SK-N-SH treated with all-trans-retinoic acid at 6 μM for 48 hours (cell line): ENCODE results near the gene DNAAF1.

ENCODE experiments used
- ARNTL ChIP-seq: fragments of 450-650 bp; formaldehyde crosslinking; IDR thresholded peaks from 2 replicates; pipeline ENCODE4 v1.5.0; 2020; ENCODE audit warnings: low read depth, mild to moderate bottlenecking, moderate library complexity, borderline replicate concordance
- CSRNP3 ChIP-seq: fragments of 250-450 bp; sonication (Bioruptor Pico); IDR thresholded peaks from 2 replicates; pipeline ENCODE4 v1.5.1; 2021; ENCODE audit warnings: mild to moderate bottlenecking, moderate library complexity
- GLIS3 ChIP-seq: fragments of 250-450 bp; sonication (Bioruptor Pico); IDR thresholded peaks from 2 replicates; pipeline ENCODE4 v1.5.0; 2020; ENCODE audit warnings: mild to moderate bottlenecking, moderate library complexity
- ZFP3 ChIP-seq: fragments of 250-450 bp; sonication (Bioruptor Pico); IDR thresholded peaks from 2 replicates; pipeline ENCODE4 v1.5.0; 2020; ENCODE audit warnings: mild to moderate bottlenecking, moderate library complexity
- ZNF70 ChIP-seq: fragments of 450-650 bp; formaldehyde crosslinking; IDR thresholded peaks from 2 replicates; pipeline ENCODE4 v1.5.0; 2020; ENCODE audit warnings: mild to moderate bottlenecking, moderate library complexity
- ZNF8 ChIP-seq: fragments of 450-650 bp; formaldehyde crosslinking; IDR thresholded peaks from 2 replicates; pipeline ENCODE4 v1.5.0; 2020; ENCODE audit warnings: mild to moderate bottlenecking, moderate library complexity

- no peak for TF ChIP-seq ZNF8 (CRISPR knock-in tag)
- no peak for TF ChIP-seq ARNTL (CRISPR knock-in tag)
- TF ChIP-seq CSRNP3 = no peak
- TF ChIP-seq GLIS3 (CRISPR knock-in tag) = no peak
- TF ChIP-seq ZFP3 = no peak
- no peak for TF ChIP-seq ZNF70
Observed at GRCh38 chr16:84144859-84145639, at the start of gene DNAAF1, which contains the start of gene HSDL1.
